ENCODE results near the gene FEM1A. TPM values are rescaled to one million over a fixed set of nuclear protein-coding genes. Genes with fewer than 3 reads are reported as not detected.
A peak's percentile ranks its signal among the peaks of the same experiment; 100 is the strongest.
"Not testable (repeated sequence)": the region's sequence is repeated elsewhere in the genome, so short reads cannot be mapped to it uniquely, and the experiment has no call there.

FEM1A gene
- total and polyA plus RNA-seq, 11 donors: 28.4 to 94.0 (median 40.5) TPM

DNA sequence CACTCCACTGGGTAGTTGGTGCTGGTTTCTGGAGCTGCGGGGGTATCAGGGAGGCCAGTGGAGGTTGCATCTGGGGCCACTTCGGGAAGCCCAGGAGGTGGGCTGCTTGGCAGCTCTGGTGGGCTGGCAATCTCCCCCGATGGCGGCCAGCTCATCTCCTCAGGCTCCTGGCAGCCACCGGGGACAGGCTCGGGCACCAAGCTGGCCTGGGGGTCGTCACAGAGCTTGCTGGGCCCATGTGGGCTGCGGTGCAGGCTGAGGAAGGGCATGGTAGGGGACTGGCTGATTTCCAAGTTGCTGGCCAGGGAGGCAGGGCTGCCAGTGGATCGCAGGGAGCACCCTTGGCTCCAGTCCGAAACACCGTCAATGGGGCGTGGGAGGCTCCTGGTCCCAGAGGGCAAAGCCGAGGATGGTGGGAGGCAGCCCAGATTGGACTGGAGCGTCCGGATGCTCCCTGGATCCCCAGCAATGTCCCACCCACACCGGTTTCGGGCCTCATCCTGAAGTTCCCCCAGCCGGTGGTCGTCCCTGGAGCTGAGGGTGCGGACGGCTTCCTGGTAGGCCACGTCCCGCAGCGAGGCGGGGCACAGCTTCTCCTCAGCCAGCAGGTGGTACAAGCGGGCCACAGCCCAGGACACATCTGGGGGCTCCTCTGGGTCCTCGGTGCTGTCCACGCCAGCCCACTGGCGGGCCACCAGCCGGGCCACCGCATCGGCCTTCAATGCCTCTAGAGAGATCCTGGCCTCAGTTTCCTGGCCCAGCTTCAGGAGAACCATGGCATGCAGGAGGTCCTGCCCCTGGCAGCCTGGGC is 26.1 kb downstream of the FEM1A start:
- no peaks in the 10 kb centered on the region for H3K27me3 ChIP-seq
- H3K27ac ChIP-seq: no peak overlapping the region
- no peak for TF ChIP-seq POLR2A (IDR thresholded peaks at IDR 0.05)
- TF ChIP-seq, protein P1, sequence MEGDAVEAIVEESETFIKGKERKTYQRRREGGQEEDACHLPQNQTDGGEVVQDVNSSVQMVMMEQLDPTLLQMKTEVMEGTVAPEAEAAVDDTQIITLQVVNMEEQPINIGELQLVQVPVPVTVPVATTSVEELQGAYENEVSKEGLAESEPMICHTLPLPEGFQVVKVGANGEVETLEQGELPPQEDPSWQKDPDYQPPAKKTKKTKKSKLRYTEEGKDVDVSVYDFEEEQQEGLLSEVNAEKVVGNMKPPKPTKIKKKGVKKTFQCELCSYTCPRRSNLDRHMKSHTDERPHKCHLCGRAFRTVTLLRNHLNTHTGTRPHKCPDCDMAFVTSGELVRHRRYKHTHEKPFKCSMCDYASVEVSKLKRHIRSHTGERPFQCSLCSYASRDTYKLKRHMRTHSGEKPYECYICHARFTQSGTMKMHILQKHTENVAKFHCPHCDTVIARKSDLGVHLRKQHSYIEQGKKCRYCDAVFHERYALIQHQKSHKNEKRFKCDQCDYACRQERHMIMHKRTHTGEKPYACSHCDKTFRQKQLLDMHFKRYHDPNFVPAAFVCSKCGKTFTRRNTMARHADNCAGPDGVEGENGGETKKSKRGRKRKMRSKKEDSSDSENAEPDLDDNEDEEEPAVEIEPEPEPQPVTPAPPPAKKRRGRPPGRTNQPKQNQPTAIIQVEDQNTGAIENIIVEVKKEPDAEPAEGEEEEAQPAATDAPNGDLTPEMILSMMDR (IDR thresholded peaks at IDR 0.05): no peak
- intact Hi-C loops (cut with DNase I): loop anchor here in 3 of 10 donors (2.0 to 5.0 kb wide), 3 partner anchors 13 to 215 kb away; partner anchors contain the start of gene TICAM1 (in 1 of the 3)
- H3K9me3 ChIP-seq: no peaks in the 10 kb centered on the region
- peaks cover 0 to 46% (median 23%) of the 10 kb centered on the region in 9 donors for H3K36me3 ChIP-seq
- no peak overlapping the region for H3K4me3 ChIP-seq
- peak in 3 of 5 donors; percentile 28 to 46 (median 45) for DNase-seq
- H3K4me1 ChIP-seq: peaks cover 0 to 26% (median 16%) of the 10 kb centered on the region in 12 donors
- 83 to 95% (median 85%) methylated on average over 21 to 32 of the region's 32 CpGs for WGBS, 4 donors
- no peak for ATAC-seq

DNA sequence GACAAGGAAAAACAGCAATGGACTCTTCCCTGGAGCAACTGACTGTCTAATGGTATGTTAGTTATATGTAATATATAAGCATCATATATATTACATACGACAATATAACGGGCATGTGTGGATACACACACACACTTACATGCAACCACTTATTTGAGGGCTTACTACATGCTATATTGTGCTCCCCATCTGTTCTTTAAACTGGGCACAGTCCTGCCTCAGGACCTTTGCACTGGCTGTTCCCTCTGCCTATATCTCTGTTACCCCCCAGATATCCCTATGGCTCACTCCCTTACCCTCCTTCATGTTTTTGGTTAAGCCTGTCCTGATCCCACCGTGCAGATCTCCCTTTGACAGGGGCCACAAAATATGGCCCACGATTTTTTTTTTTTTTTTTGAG is 29.7 kb downstream of the FEM1A start:
- WGBS, 4 donors: 63 to 93% (median 75%) methylated on average over 4 of the region's 4 CpGs
- peaks cover 0 to 44% (median 25%) of the 10 kb centered on the region in 9 donors for H3K36me3 ChIP-seq
- ATAC-seq: no peak
- intact Hi-C loops (cut with DNase I): no loop called here
- no peak overlapping the region for H3K4me3 ChIP-seq
- no peak overlapping the region for H3K27ac ChIP-seq
- H3K4me1 ChIP-seq: peaks cover 0 to 7% (median 0%) of the 10 kb centered on the region in 12 donors
- no peaks in the 10 kb centered on the region for H3K27me3 ChIP-seq
- no peak for DNase-seq
- no peaks in the 10 kb centered on the region for H3K9me3 ChIP-seq
- no peak for TF ChIP-seq POLR2A (IDR thresholded peaks at IDR 0.05)
- TF ChIP-seq, protein P1 (IDR thresholded peaks at IDR 0.05): no peak

DNA sequence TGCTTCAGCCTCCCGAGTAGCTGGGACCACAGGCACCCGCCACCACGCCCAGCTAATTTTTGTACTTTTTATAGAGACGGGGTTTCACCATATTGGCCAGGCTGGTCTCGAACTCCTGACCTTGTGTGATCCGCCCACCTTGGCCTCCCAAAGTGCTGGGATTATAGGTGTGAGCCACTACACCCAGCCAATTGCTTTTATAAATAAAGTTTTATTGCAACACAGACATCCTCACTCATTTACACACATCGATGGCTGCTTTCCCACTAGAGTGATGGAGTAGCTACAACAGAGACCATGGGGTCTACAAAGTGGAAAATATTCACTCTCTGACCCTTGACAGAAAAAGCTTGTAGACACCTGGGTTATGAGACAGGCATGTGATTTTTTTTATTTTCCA is 30.8 kb downstream of the FEM1A start:
- peaks cover 0 to 33% (median 18%) of the 10 kb centered on the region in 9 donors for H3K36me3 ChIP-seq
- H3K27me3 ChIP-seq; intact Hi-C loops (cut with DNase I); ATAC-seq; H3K9me3 ChIP-seq; H3K4me1 ChIP-seq; H3K4me3 ChIP-seq; H3K27ac ChIP-seq; DNase-seq: not testable (repeated sequence)
- 96 to 98% (median 97%) methylated on average over 7 of the region's 7 CpGs for WGBS, 4 donors

DNA sequence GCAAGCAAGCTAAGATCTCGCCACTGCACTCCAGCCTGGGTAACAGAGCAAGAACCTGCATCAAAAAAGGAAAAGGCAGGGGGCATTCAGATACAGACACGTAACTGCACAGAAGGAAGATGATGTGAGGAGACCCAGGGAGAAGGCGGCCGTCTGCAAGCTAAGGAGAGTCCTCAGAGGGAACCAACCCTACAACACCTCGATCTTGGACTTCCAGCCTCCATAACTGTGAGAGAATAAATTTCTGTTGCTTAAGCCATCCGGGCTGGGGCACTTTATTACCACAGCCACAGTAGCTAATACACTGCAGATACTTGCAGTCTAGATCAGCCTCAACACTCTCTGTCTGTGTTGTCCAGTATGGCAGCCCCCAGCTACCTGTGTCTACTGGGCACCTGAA is 32.0 kb downstream of the FEM1A start:
- no peaks in the 10 kb centered on the region for H3K27me3 ChIP-seq
- peaks cover 0 to 21% (median 8%) of the 10 kb centered on the region in 9 donors for H3K36me3 ChIP-seq
- ATAC-seq: no peak
- H3K27ac ChIP-seq: no peak overlapping the region
- no peak for TF ChIP-seq POLR2A (IDR thresholded peaks at IDR 0.05)
- TF ChIP-seq, protein P1 (IDR thresholded peaks at IDR 0.05): no peak
- DNase-seq: no peak
- WGBS, 4 donors: 80 to 97% (median 83%) methylated on average over 6 of the region's 6 CpGs
- intact Hi-C loops (cut with DNase I): no loop called here
- H3K4me3 ChIP-seq: no peak overlapping the region
- no peaks in the 10 kb centered on the region for H3K4me1 ChIP-seq
- no peaks in the 10 kb centered on the region for H3K9me3 ChIP-seq

Measured in heart left ventricle (tissue), 16 donors.